HG03457 (cell line): ENCODE measurements around the gene SPIN1.

ENCODE experiments used
- ATAC-seq: cut with Tn5 transposase; IDR thresholded peaks from one replicate; pipeline ENCODE4 v1.9.1; 2021; ENCODE audit warnings: moderate number of reproducible peaks; ENCODE audit not compliant: unreplicated experiment

SPIN1 gene

GRCh38 chr9:88433583-88434255, 45.5 kb downstream of the SPIN1 start:
- no peak for ATAC-seq

- no peak for ATAC-seq
Measured at GRCh38 chr9:88435336-88435735, 47.1 kb downstream of the SPIN1 start.

GRCh38 chr9:88436379-88436778, 48.1 kb downstream of the SPIN1 start:
- ATAC-seq = no peak

- ATAC-seq = no peak
Measured at GRCh38 chr9:88437210-88438146, 49.2 kb downstream of the SPIN1 start.

GRCh38 chr9:88438811-88439210, 50.6 kb downstream of the SPIN1 start:
- ATAC-seq = no peak

- no peak for ATAC-seq
Measured at GRCh38 chr9:88441301-88442007, 53.2 kb downstream of the SPIN1 start.

- no peak for ATAC-seq
Measured at GRCh38 chr9:88443480-88444113, 55.4 kb downstream of the SPIN1 start.

GRCh38 chr9:88446728-88447127, 58.5 kb downstream of the SPIN1 start:
- ATAC-seq = no peak

GRCh38 chr9:88447431-88447830, 59.2 kb downstream of the SPIN1 start:
- no peak for ATAC-seq

- no peak for ATAC-seq
Measured at GRCh38 chr9:88451160-88451559, 62.9 kb downstream of the SPIN1 start.

GRCh38 chr9:88458716-88459465, 70.6 kb downstream of the SPIN1 start:
- ATAC-seq = no peak

GRCh38 chr9:88460587-88461332, 72.5 kb downstream of the SPIN1 start:
- no peak for ATAC-seq

- no peak for ATAC-seq
Measured at GRCh38 chr9:88462191-88462590, 73.9 kb downstream of the SPIN1 start.

- ATAC-seq = no peak
Measured at GRCh38 chr9:88464851-88465250, 76.6 kb downstream of the SPIN1 start.

GRCh38 chr9:88468226-88468625, 80.0 kb downstream of the SPIN1 start:
- no peak for ATAC-seq

- ATAC-seq = no peak
Measured at GRCh38 chr9:88476491-88477271, 88.4 kb downstream of the SPIN1 start.

- no peak for ATAC-seq
Measured at GRCh38 chr9:88477300-88477751, 89.1 kb downstream of the SPIN1 start.

- ATAC-seq = no peak
Measured at GRCh38 chr9:88478246-88478645, 90.0 kb downstream of the SPIN1 start.

- ATAC-seq = no peak
Measured at GRCh38 chr9:88481933-88482332, 93.7 kb downstream of the SPIN1 start.
